ENCODE data around the gene RASA3.
"Not testable (repeated sequence)": the region's sequence is repeated elsewhere in the genome, so short reads cannot be mapped to it uniquely, and the experiment has no call there.

RASA3 gene

DNA sequence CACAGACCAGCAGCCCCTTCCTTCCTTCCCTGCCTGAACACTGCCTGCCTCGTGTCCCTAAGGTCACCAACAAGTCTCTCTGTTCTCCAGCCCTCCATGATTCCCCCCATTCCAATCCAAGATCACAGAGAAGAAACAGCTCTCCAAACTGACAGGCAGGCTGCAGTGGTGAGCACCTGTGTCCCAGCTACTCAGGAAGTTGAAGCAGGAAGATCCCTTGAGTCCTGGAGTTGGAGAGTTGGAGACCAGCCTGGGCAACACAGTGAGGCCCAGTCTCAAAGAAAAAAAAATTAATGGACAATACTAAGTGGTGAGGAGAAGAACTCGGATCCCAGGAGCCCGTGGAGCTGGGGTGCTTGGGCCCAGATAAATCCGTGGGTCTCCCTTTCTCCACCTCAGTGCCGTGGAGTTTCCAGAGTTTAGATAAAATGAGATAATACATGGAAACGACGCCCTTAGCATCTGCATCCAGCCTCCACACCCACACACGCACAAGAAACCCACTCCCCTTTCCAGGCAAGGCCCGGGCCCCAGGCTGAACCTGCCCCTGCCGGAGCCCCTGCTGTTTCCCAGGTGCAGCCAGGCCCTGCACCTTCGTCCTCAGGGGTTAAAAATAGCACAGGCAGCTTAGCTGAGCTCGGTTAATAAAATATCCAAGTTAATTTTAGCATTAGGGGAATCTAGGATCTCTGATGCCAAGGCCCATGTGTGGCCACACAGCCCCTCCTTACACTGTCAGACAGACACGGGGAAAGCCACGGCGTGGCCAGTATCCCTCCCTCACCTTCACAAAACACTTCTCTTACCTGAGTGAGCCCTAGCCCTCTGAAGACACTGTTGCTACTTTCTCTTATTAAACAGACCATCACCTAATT is 4.7 kb downstream of the RASA3 start:
- no peak for DNase-seq (ENCODE audit: low read depth in 3 of 3)

DNA sequence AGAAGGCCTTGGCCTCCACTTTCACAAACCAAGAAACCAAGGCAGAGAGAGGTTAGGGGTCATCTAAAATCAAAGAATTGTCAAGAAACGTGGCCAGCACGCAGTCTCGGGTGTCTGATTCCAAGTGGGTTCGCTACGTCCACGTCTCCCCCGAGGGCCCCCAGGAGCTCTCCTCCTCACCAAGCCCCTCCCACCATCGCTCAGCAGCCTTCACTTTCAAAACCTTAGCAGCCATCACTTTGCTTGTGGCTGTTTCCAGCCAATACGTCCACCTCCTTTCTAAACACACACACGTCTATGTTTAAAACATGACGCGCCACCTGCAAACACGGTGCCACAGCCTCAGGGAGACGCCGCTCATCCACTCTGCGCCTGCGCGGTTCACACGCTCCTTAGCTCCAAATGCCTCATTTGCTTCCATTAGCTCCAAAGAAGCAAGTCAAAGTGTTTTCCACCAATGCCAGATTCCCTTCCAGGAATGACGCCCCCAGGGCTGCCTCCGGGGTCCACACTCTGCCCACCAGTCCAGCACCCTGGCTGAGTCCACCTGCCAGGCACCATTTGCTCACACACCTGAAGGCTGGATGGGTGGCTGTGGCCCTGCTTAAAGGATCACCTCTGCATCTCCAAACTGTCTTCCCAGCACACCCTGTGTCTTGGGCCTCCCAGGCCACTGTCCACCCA is 5.5 kb downstream of the RASA3 start:
- DNase-seq (ENCODE audit: low read depth in 3 of 3), result no peak

DNA sequence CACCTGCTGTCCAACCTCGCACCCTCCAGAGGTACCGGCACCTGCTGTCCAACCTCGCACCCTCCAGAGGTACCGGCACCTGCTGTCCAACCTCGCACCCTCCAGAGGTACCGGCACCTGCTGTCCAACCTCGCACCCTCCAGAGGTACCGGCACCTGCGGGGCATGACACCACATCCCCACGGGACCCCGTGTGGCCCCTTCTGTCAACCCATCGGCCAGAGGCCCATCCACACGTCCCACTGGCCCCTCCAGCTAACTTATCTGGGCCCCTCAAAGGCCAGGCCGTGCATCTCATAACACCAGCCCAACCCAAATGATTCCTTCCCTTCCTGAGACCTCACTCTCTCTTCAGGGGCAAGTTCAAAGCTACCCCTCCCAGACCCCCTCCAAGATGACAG is 6.3 kb downstream of the RASA3 start:
- not testable (repeated sequence) for DNase-seq (ENCODE audit: low read depth in 3 of 3)

DNA sequence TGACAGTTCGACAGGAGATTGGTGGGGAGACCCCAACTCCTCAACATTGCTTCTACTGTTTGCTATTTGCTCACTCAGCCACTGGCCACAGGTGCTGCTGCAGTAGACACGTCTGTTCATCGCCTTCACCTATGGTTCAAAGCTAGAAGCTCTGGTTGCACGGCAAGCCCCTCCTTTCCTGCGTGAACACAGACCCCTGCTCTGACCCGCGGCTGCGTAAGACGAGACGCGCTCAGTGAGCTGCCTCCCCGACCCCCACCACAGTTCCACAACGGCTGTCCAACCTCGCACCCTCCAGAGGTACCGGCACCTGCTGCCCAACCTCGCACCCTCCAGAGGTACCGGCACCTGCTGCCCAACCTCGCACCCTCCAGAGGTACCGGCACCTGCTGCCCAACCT is 6.8 kb downstream of the RASA3 start:
- DNase-seq (ENCODE audit: low read depth in 3 of 3), result no peak

GRCh38 chr13:114124921-114125320 is 7.5 kb downstream of the RASA3 start:
- DNase-seq (ENCODE audit: low read depth in 3 of 3), result peak in 2 of 3 experiments; percentile 57 to 63

DNA sequence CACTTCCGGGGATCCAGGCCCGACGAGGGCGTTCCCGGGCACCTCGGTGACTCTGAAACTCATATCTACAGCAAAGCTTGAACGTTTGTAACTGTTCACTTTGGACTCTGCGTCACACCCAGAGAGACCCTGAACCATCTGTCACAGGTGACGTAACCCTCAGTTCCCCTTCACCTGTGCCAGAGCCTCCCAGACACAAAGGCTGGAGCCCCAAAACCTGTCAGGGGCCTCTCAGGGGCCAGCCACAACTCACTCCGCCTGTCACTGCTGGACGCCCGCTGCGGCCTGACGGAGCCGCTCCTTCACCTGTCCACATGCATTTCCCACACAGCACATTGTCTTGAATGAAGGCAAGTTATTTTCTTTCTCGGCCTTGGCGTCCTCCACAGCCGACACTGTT is 8.0 kb downstream of the RASA3 start:
- DNase-seq (ENCODE audit: low read depth in 3 of 3), result no peak

DNA sequence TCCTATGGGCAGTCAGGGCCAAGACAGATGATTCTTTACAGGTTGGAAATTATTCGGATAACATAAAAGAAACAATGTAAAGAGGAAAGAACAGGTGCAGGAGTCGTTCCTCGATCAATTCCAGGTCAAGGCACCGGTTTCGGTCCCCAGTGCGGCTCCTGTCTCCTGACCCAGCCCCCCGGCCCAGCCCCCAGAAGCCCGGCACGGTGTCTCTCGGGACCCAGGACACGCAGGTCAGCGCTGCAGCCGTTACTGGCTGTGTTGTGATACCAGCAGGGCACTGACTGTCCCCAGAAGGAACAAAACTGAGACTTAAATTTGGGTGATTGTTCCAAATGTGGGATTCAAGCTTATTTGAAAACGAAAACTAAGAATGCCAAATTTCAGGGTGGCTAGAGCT is 8.5 kb downstream of the RASA3 start:
- no peak for DNase-seq (ENCODE audit: low read depth in 3 of 3)

DNA sequence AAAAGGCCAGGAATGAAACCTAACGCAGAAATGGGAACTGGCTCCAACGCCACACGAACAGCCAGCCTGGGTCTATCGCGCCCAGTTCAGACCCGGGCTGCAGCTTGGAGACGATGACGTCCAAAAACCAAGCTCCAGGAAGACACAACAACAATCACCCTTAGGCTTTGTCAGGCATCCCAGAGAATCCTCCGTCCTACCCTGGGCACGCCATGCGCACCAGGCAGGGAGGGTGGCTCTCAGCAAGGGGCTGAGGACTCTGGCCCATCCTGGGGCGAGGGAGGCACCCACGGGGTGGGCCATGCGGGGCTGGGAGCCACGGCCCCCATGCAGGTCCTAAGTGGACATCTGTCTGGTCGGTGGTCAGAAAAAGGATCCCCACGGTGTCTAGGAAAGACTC is 9.0 kb downstream of the RASA3 start:
- DNase-seq (ENCODE audit: low read depth in 3 of 3), result no peak

GRCh38 chr13:114122591-114123211 is 9.7 kb downstream of the RASA3 start:
- DNase-seq (ENCODE audit: low read depth in 3 of 3), result no peak

- no peak for DNase-seq (ENCODE audit: low read depth in 3 of 3)
Measured at GRCh38 chr13:114122127-114122511, 10.3 kb downstream of the RASA3 start.

- no peak for DNase-seq (ENCODE audit: low read depth in 3 of 3)
Measured at GRCh38 chr13:114121496-114122126, 10.8 kb downstream of the RASA3 start.

GRCh38 chr13:114121031-114121430 is 11.4 kb downstream of the RASA3 start:
- DNase-seq (ENCODE audit: low read depth in 3 of 3), result no peak

- DNase-seq (ENCODE audit: low read depth in 3 of 3), result no peak
Measured at GRCh38 chr13:114120591-114121011, 11.8 kb downstream of the RASA3 start.

DNA sequence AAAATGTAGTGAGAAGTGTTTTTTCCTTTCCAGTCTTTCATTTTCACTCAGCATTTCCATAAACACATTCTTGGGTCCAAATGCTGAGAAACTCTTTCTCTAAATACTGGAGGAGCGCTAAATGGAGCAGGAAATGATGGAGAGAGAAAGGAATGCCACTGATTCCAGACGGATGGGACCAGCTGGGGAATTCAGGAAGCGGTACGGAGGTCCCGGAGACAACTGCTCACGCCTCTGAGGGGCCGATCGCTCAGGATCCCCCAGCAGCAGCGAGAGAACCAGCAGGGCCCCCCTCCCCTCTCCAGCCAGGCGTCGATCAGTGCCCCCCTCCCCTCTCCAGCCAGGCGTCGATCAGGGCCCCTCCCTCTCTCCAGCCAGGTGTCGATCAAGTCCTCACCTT is 13.2 kb downstream of the RASA3 start:
- DNase-seq (ENCODE audit: low read depth in 3 of 3), result no peak

DNA sequence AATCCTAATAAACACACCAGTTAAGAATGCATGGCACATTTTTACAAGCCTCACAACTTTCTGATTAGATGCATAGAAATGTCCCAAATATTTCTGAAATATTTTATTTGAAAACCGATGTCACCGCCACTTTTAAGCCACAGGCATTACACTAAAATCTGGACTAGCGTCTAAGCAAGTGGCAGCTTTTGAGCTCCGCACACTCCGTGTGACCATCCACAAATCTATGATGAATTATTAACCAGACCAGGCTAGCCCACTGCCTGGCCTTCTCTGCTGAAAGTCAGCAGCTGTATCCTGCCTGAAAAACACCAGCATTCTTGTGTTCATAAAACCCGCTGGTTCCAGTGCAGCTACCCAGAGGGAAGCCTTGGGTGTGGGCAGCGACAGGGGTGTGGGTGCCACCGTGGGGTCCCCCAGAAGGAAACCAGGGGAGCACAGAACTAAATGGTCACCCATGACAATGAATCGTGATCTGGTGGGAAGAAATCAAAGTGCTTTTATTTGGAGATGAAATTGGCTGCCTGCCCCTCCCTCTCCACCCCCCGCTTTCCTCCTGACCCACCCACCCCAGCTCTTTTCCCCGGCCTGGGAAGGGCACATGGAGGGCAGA is 13.8 kb downstream of the RASA3 start:
- no peak for DNase-seq (ENCODE audit: low read depth in 3 of 3)

GRCh38 chr13:114118086-114118485 is 14.3 kb downstream of the RASA3 start:
- no peak for DNase-seq (ENCODE audit: low read depth in 3 of 3)

- DNase-seq (ENCODE audit: low read depth in 3 of 3), result not testable (repeated sequence)
Measured at GRCh38 chr13:114117341-114117874, 15.0 kb downstream of the RASA3 start.

DNA sequence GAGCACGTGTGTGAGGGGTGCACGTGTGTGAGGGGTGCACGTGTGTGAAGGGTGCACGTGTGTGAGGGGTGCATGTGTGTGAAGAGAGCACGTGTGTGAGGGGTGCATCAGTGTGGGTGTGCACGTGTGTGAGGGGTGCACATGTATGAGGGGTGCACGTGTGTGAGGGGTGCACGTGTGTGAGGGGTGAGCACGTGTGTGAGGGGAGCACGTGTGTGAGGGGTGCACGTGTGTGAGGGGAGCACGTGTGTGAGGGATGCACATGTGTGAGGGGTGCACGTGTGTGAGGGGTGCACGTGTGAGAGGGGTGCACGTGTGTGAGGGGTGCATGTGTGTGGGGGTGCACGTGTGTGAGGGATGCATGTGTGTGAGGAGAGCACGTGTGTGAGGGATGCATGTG is 15.7 kb downstream of the RASA3 start:
- DNase-seq (ENCODE audit: low read depth in 3 of 3), result no peak

DNA sequence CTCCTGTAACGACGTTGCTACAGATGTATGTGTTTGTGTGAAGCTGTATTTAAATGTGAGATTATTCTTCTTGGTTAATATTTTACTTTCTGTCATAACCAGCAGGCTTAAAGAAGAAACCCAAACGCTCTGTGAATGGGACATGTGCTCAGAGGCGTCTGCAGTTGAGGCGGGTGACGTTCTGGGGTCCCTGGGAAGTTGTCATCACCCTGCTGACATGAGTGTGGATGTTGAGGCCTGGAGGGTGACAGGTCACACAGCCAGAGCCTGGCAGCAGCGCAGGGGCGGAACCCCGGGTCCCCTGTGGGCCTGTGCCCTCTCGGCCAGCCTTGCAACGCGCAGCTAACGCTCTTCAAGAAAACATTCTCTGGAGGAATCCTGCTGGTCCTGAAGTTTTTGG is 16.6 kb downstream of the RASA3 start:
- no peak for DNase-seq (ENCODE audit: low read depth in 3 of 3)

GRCh38 chr13:114115191-114115671 is 17.2 kb downstream of the RASA3 start:
- no peak for DNase-seq (ENCODE audit: low read depth in 3 of 3)

GRCh38 chr13:114114666-114115065 is 17.8 kb downstream of the RASA3 start:
- DNase-seq (ENCODE audit: low read depth in 3 of 3), result not testable (repeated sequence)
